Vagina (tissue), 2 donors: ENCODE results near the gene TRMT44. TPM values are rescaled to one million over a fixed set of nuclear protein-coding genes. Genes with fewer than 3 reads are reported as not detected.

Experiments used
- DNase-seq, 2 donors: peaks; one replicate each; pipeline ENCODE4 v3.0.0-alpha.2; 2017; ENCODE audit errors: extremely low spot score in 2 of 2
- H3K27ac ChIP-seq: fragments of 200-600 bp; sonication (generic); one replicate; pipeline ENCODE4 v1.5.1; 2019
- H3K27me3 ChIP-seq: fragments of 200-600 bp; sonication (generic); one replicate; pipeline ENCODE4 v1.5.1; 2019
- H3K36me3 ChIP-seq, 2 donors: fragments of 200-600 bp; sonication (generic); one replicate each; pipeline ENCODE4 v1.5.1; 2017 to 2019
- H3K4me1 ChIP-seq: fragments of 200-600 bp; sonication (generic); one replicate; pipeline ENCODE4 v1.5.1; 2019
- H3K4me3 ChIP-seq, 2 donors: fragments of 200-600 bp; sonication (generic); 1 replicate in 1 of 2; 2 replicates in 1 of 2; pipeline ENCODE4 v1.5.1; 2016 to 2019
- H3K9me3 ChIP-seq: fragments of 200-600 bp; sonication (generic); one replicate; pipeline ENCODE4 v1.5.1; 2019
- CTCF ChIP-seq, 3 experiments: fragments of 450-650 bp in 2 of 3; fragments of 200-600 bp in 1 of 3; sonication (generic) in 1 of 3; IDR thresholded peaks; one replicate each; pipeline ENCODE4 v1.5.1; 2017 to 2019; ENCODE audit warnings: antibody characterized with exemption in 3 of 3, mild to moderate bottlenecking in 2 of 3, moderate library complexity in 2 of 3
- POLR2A ChIP-seq, 2 donors: fragments of 450-650 bp; IDR thresholded peaks; one replicate each; pipeline ENCODE4 v1.6.1; 2017; ENCODE audit warnings: antibody characterized with exemption in 2 of 2, mild to moderate bottlenecking in 2 of 2, moderate library complexity in 2 of 2
- POLR2AphosphoS5 ChIP-seq, 2 donors: sonication (generic); formaldehyde crosslinking; IDR thresholded peaks; one replicate each; pipeline ENCODE4 v1.9.0; 2017; ENCODE audit warnings: antibody characterized with exemption in 2 of 2, mild to moderate bottlenecking in 2 of 2, low read depth in 1 of 2; ENCODE audit not compliant: insufficient read depth in 1 of 2
- intact Hi-C: fragments of 100-400 bp; cut with DNase I; formaldehyde crosslinking; loops from one replicate; pipeline ENCODE4 v1.15.1; 2023
- total RNA-seq: library from RNA; depleted of rRNA; stranded (reverse); fragments of >200 nt; gene quantifications from one replicate; pipeline ENCODE4 v1.2.3, GENCODE V29; 2016

The TRMT44 gene
- total RNA-seq, 1 donor from 2014 or later = 19.2 TPM

- Histone ChIP-seq H3K9me3 (no peaks in the 10 kb centered on the region), H3K27ac (no peak overlapping the region), H3K36me3 (no peaks in the 10 kb centered on the region), H3K4me1 (peaks cover 53% of the 10 kb centered on the region), H3K4me3 (no peak overlapping the region), H3K27me3 (no peaks in the 10 kb centered on the region)
- TF ChIP-seq POLR2AphosphoS5 (IDR thresholded peaks at IDR 0.05; ENCODE audit: insufficient read depth in 1 of 2, low read depth in 1 of 2) (no peak), POLR2A (IDR thresholded peaks at IDR 0.05) (no peak), CTCF (IDR thresholded peaks at IDR 0.05) (no peak)
- DNase-seq = no peak
- intact Hi-C loops = no loop called here
Observed at GRCh38 chr4:8433136-8433535, 7.4 kb upstream of the TRMT44 start.

GRCh38 chr4:8434251-8435073 is 6.1 kb upstream of the TRMT44 start:
- TF ChIP-seq POLR2A (IDR thresholded peaks at IDR 0.05) = no peak
- TF ChIP-seq POLR2AphosphoS5 (IDR thresholded peaks at IDR 0.05; ENCODE audit: insufficient read depth in 1 of 2, low read depth in 1 of 2) = peak in 1 of 2 donors; percentile 51
- no peak for TF ChIP-seq CTCF (IDR thresholded peaks at IDR 0.05)
- Histone ChIP-seq H3K9me3 (no peaks in the 10 kb centered on the region), H3K4me1 (peaks cover 59% of the 10 kb centered on the region), H3K27ac (peak overlapping the region; percentile 56), H3K36me3 (no peaks in the 10 kb centered on the region), H3K27me3 (no peaks in the 10 kb centered on the region), H3K4me3 (peak overlapping the region in 1 of 2 donors; percentile 36)
- no peak for DNase-seq
- intact Hi-C loops = no loop called here

- Histone ChIP-seq H3K36me3 (no peaks in the 10 kb centered on the region), H3K27me3 (no peaks in the 10 kb centered on the region), H3K27ac (peak overlapping the region; percentile 56), H3K4me1 (peaks cover 66% of the 10 kb centered on the region), H3K4me3 (peak overlapping the region; percentile 22 to 36), H3K9me3 (no peaks in the 10 kb centered on the region)
- DNase-seq = no peak
- no peak for TF ChIP-seq CTCF (IDR thresholded peaks at IDR 0.05)
- no peak for TF ChIP-seq POLR2A (IDR thresholded peaks at IDR 0.05)
- no peak for TF ChIP-seq POLR2AphosphoS5 (IDR thresholded peaks at IDR 0.05; ENCODE audit: insufficient read depth in 1 of 2, low read depth in 1 of 2)
- intact Hi-C loops = no loop called here
Observed at GRCh38 chr4:8435656-8436121, 4.9 kb upstream of the TRMT44 start.

GRCh38 chr4:8437281-8437680 is 3.3 kb upstream of the TRMT44 start:
- peak overlapping the region; percentile 73 for H3K27ac ChIP-seq
- peaks cover 80% of the 10 kb centered on the region for H3K4me1 ChIP-seq
- no peaks in the 10 kb centered on the region for H3K36me3 ChIP-seq
- no peaks in the 10 kb centered on the region for H3K9me3 ChIP-seq
- intact Hi-C loops = no loop called here
- H3K27me3 ChIP-seq = no peaks in the 10 kb centered on the region
- no peak for DNase-seq
- peak overlapping the region in 1 of 2 donors; percentile 26 for H3K4me3 ChIP-seq
- TF ChIP-seq CTCF (IDR thresholded peaks at IDR 0.05) (peak in 1 of 3 experiments; percentile 20), POLR2A (IDR thresholded peaks at IDR 0.05) (no peak)

- Histone ChIP-seq H3K27ac (peak overlapping the region; percentile 73), H3K4me3 (no peak overlapping the region), H3K9me3 (no peaks in the 10 kb centered on the region), H3K4me1 (peaks cover 84% of the 10 kb centered on the region), H3K36me3 (no peaks in the 10 kb centered on the region), H3K27me3 (no peaks in the 10 kb centered on the region)
- DNase-seq = no peak
- TF ChIP-seq CTCF (IDR thresholded peaks at IDR 0.05) (no peak), POLR2AphosphoS5 (IDR thresholded peaks at IDR 0.05; ENCODE audit: insufficient read depth in 1 of 2, low read depth in 1 of 2) (no peak), POLR2A (IDR thresholded peaks at IDR 0.05) (no peak)
- intact Hi-C loops = no loop called here
Observed at GRCh38 chr4:8438743-8439142, 1.8 kb upstream of the TRMT44 start.
